Activated T-cell treated with anti-CD3 and anti-CD28 coated beads, Interleukin-2, amount 50 U/mL, for 4 hours (primary cell): ENCODE results near the gene UQCR11. TPM values are rescaled to one million over a fixed set of nuclear protein-coding genes. Genes with fewer than 3 reads are reported as not detected.

Experiments
- ATAC-seq, 2 donors: fragments of 200-7000 bp; cut with Tn5 transposase; one replicate each; pipeline ENCODE4 v1.10.0; 2021
- DNase-seq: peaks from one replicate; pipeline ENCODE4 v3.0.0-alpha.2; 2020
- H3K27me3 Mint-ChIP-seq: one replicate; pipeline ENCODE4 v1.8.0; 2021; ENCODE audit warnings: low read depth, mixed read lengths
- H3K36me3 Mint-ChIP-seq: one replicate; pipeline ENCODE4 v1.8.0; 2022; ENCODE audit warnings: mixed read lengths; ENCODE audit not compliant: insufficient read depth
- H3K4me1 Mint-ChIP-seq: one replicate; pipeline ENCODE4 v1.8.0; 2021; ENCODE audit warnings: low read depth, mixed read lengths
- H3K4me3 Mint-ChIP-seq: one replicate; pipeline ENCODE4 v1.8.0; 2021; ENCODE audit warnings: mild to moderate bottlenecking, moderate library complexity, mixed read lengths
- H3K9me3 Mint-ChIP-seq: one replicate; pipeline ENCODE4 v1.8.0; 2021; ENCODE audit warnings: mixed read lengths
- total RNA-seq, 3 donors: library from RNA; stranded (reverse); gene quantifications; one replicate each; pipeline ENCODE4 v1.2.1, GENCODE V29; 2021

UQCR11 gene
- 100 to 1,000 TPM; 226 to 252 (median 250) TPM for total RNA-seq

DNA sequence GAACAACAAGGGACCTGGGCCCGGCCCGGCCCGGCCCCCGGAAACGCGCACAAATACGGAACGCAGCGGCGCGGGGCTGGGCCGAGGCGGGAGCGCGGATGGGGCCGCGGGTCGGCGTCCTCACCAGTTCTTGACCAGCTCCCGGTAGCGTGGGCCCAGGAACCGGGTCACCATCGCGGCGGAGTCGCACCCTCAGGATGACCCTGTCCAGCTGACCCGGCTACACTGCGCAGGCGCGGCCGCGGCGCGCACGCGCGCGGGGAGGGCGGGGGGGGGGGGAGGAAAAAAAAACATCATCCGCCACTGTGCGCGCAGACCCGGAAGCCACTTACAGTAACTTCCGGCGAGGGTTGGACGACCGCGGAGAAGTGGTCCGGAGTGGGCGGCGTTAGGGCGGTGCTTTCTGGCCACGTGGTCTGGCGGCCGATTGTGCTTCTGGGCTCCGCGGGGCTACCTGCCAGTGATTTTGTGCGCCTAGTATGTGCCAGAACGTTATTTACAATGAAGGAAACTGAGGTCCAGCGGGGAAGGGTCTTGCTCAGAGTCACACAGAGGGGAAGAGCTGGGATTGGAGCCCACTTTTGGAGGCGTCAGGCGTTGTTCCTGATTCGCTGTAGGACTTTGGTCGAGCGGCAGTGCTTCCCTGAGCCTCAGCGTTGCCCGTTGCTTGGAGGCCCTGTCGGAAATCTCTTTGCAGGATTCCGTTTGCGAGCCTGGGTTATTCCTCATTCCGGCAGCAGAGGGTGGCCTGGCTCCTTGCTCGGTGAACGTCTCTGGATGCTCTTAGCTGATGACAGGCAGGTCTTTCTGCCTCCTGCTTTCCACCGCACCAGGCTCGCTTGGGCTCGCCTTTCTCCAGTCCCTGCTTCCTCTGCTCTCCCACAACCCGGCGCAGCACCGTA lies at the start of gene UQCR11:
Gene UQCR11, minus strand, starts transcription at position 227 of the 902 bp plus-strand sequence. Its CDS starts 53 bp downstream, at position 174.
- peak; percentile 86 for ATAC-seq
- H3K4me1 Mint-ChIP-seq: peaks cover 43% of the 10 kb centered on the region
- no peaks in the 10 kb centered on the region for H3K9me3 Mint-ChIP-seq
- peak; percentile 88 for DNase-seq
- peak within 1 kb of the TSS; percentile 96 for H3K4me3 Mint-ChIP-seq
- H3K27me3 Mint-ChIP-seq: no peaks in the 10 kb centered on the region
- H3K36me3 Mint-ChIP-seq: peaks cover 4% of the 10 kb centered on the region

DNA sequence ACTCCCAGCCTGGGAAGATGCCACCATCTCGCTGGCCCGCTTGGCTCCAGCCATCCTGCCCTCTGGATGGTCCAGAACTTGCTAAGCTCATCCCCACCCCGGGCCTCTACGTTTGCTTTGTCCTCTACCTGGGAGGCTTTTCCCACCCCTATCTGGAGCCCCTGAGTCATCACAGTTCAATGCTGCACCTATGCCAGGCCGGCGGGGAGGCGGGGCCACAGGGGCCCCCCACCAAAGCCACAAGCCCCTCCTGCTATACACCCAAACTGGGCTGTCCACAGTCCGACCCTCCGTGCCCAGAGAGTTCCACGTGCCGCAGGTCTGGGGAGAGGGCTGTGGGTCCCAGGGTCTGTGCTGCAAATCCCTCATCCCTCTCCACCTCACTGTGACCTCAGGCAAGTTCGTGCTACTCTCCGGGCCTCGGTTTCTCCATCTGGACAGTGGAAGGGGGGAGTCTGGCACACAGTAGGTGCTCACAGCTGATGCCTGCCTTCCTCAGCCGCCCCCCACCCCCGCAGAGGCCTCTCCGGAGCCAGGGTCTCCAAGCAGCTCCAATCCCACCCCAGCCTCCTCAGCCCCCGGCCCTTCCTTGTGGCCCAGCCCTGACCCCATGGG lies 49.0 kb upstream of the UQCR11 start:
- DNase-seq (no peak), ATAC-seq (no peak)
- Mint-ChIP-seq H3K4me3 (no peak overlapping the region), H3K36me3 (no peaks in the 10 kb centered on the region), H3K27me3 (peaks cover 6% of the 10 kb centered on the region), H3K9me3 (no peaks in the 10 kb centered on the region), H3K4me1 (peaks cover 16% of the 10 kb centered on the region)

DNA sequence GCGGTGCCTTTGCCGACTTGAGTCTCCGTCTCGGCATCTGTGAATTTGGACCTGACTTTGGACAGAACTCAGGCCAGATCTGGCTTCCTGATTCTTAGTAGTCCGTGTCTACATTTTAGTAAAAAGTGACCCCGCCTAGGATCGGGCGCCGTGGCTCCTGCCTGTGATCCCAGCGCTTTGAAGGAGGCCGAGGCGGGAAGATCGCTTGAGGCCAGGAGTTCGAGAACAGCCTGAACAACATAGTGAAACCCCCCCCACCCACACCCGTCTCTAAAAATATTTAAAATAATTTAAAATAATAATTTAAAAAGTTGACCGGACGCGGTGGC lies 48.0 kb upstream of the UQCR11 start:
- peak overlapping the region; percentile 78 for H3K4me3 Mint-ChIP-seq
- peaks cover 2% of the 10 kb centered on the region for H3K36me3 Mint-ChIP-seq
- H3K9me3 Mint-ChIP-seq: no peaks in the 10 kb centered on the region
- H3K4me1 Mint-ChIP-seq: peaks cover 22% of the 10 kb centered on the region
- no peak for DNase-seq
- no peak for ATAC-seq
- peaks cover 3% of the 10 kb centered on the region for H3K27me3 Mint-ChIP-seq

DNA sequence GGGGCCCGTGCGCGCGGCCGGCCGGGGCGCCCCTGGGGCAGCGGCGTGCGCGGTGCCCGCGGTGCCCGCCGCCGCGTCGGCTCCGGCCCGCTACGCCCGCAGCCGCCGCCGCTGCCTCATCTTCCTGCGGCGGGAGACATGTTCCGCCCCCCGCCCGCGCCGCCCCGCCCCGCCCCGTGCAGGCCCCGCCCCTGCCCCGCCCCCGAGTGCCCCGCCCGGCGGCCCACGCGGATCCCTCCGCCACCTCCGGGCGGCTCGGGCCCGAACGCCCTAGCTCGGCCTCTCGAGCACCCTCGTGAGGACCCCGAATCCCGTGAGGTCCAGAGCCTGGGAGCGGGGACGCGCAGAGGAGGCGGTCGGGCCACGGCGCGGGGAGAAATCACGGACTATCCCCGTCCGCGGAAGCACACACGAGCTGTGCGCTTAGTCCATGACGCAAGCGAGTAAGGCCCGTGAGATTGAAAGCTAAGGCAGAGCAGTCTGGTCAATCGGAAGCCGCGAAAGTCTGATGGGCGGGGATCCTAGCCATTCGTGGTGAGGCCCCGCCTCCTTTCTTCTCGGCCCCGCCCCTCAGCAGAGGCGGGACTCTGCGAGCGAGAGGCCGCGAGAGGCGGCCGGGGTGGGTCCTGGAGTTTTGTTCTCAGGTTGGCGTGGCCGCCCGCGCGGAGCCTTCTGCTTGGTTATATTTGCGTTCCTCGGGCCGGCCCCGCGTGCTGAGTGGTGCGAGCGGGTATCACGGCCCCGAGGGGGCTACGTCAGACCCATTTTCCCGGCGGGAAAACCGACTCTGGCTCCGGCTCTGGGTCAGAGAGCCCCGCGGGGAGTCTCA lies 47.4 kb upstream of the UQCR11 start, which contains the start of gene TCF3:
Gene TCF3, minus strand, starts transcription at position 145 of the 829 bp plus-strand sequence. CDS start 2,367 bp downstream, outside the sequence.
- Mint-ChIP-seq H3K36me3 (peaks cover 2% of the 10 kb centered on the region), H3K9me3 (no peaks in the 10 kb centered on the region), H3K4me1 (peaks cover 22% of the 10 kb centered on the region), H3K27me3 (peaks cover 3% of the 10 kb centered on the region), H3K4me3 (peak within 1 kb of the TSS; percentile 90)
- peak; percentile 92 for ATAC-seq
- peak; percentile 99 for DNase-seq

DNA sequence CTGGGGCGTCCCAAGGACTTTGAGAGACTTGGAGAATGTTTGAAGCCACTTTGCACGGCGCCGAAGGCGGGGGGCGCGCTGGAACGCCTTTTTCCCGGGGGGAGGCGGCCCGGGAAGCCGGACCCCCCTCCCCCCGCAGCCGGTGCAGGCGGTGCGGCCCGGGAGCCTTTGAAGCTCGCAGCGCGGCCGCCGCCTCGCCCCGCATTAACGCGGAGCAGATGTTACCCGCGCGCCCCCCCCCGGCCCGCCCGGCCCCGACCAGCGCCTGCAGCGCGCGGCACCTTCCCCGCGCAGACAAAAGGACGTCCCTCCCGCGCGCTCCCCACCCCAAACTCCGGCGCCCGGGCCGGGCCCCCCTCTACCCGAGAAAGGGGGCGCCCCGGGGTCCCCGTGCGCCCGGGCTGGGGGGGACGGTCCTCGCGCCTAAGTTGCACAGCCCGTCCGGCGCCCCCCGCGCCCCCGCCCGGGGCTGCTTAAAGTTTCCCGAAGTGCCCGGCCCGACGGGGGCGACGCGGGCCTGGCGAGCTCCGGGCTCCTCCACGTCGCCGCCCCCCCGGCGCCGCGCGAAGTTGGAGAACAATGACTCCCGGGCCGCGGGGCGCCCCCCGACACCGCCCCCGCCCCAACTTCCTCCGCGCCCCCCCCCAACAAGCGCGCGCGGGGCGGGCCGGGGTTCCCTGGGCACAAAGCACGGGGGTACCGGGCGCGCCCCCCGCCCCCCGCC lies 46.5 kb upstream of the UQCR11 start:
- no peaks in the 10 kb centered on the region for H3K9me3 Mint-ChIP-seq
- H3K27me3 Mint-ChIP-seq: no peaks in the 10 kb centered on the region
- ATAC-seq: peak; percentile 5 to 9
- H3K36me3 Mint-ChIP-seq: peaks cover 2% of the 10 kb centered on the region
- peak; percentile 42 for DNase-seq
- peaks cover 22% of the 10 kb centered on the region for H3K4me1 Mint-ChIP-seq
- peak overlapping the region; percentile 90 for H3K4me3 Mint-ChIP-seq

DNA sequence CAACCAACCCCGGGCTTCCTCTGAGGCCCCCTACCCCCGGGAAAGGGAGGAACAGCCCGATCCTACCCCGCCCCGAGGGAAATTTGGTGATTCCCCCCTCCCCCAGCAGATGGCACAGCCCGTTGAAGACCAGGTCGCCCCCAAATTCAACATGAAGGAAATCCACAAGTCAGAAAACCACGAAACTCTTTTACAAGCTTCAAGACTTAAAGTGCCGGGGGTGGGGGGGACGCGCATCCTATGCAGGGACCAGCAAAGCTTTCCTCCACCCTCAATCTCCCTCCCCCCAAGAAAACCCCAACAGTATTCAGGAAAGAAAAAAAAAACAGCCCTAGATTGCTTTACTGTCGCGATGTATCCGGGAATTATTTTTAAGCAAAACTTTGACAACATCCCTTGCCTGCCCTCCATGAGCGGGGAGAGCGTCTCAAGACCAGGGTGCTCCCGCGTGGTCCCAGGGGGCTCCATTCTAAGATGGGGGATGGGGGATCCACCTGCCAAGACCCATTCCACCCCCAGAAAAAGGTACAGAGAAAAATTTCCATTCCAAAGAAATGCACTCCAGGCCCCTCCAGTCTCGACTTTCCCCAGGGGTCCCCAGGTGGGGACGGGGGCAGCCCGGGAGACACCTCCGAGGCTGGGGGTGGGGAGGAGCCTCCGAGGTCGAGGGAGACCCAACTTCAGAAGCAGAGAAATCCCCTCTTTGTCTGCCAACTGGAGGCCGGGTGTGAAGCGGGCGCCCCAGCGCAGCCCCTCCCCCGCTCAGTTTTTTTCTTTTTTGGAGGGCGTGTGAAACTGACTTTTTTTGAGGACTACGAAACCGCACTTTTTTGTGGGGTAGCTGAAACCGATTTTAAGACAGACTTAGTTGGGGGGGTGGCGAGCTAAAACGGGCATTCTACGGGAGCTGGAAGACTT lies 45.6 kb upstream of the UQCR11 start:
- Mint-ChIP-seq H3K4me3 (peak overlapping the region; percentile 90), H3K4me1 (peaks cover 22% of the 10 kb centered on the region), H3K36me3 (peaks cover 2% of the 10 kb centered on the region), H3K9me3 (no peaks in the 10 kb centered on the region), H3K27me3 (no peaks in the 10 kb centered on the region)
- peak; percentile 63 for DNase-seq
- peak in 1 of 2 donors; percentile 6 for ATAC-seq

DNA sequence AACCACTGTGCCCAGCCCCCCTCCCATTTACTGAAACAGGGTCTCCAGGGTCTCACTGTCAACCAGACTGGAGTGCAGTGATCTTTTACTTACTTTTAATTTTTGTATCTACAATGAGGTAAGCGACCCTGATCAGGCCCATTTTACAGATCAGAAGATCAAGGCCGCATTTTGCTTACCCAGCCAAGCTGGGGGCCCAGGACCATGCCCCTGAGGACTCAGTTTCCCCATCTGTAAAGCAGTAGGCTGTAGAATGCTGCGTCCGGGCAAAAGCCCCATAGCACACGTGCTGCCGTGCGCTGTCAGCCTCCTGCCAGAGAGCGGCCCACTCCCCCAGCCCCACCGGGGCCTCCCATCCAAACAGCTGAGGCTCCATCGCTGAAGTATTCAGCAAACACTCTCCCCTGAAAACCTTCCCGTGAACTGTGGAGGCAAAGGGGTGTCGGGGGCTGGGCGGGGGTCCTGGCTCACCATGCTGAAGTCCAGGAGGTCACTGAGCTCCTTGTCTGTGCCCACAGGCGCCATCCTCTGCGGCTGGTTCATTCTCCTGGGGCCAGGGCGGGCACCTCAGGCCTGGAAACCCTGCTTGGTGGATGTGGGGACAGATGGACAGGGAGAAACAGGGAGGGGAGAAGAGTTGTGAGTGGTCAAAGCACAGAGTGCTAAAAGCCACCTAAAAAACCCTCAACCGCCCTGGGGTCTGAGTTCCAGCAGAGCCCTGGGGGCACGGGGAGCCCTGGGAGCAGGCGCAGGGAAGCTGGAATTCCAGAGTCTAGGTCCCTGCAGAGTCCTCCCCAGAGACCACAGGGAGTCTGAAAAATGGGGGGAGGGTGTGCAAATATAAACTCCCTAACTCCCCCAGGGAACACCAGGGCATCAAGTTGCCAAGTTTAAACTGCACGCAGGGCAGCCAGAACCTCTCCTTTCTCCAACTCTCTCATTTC lies 44.7 kb upstream of the UQCR11 start:
- Mint-ChIP-seq H3K36me3 (peaks cover 2% of the 10 kb centered on the region), H3K4me1 (peaks cover 22% of the 10 kb centered on the region), H3K27me3 (no peaks in the 10 kb centered on the region), H3K4me3 (peak overlapping the region; percentile 90), H3K9me3 (no peaks in the 10 kb centered on the region)
- no peak for ATAC-seq
- DNase-seq: no peak

DNA sequence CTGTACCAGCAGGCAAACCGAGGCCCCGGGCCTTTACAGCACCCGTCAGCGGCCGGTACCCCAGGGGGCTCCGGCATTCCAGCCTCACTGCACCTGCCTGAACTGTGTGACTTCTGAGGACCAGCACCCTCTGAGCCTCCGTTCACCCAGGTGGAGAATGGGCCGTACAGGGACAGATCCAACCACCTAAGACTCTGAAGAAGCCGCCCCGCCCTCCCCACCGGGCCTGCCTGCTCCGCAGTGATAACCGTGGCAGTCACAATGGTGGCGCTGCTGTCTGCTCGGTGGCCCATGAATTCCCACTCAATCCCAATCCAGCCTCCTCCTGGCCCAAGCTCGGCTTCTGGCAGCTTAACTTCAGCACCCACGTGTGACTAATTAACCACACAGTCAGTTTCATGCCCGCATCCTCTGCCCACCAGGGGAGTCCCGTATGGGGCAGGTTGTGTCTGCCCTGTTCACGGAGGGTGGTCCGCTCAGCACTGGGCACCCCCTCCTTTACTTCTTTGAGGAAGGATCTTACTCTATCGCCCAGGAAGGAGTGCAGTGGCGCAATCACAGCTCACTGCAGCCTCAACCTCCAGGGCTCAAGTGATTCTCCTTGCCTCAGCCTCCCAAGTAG lies 43.8 kb upstream of the UQCR11 start:
- Mint-ChIP-seq H3K36me3 (peaks cover 2% of the 10 kb centered on the region), H3K4me1 (peaks cover 22% of the 10 kb centered on the region), H3K9me3 (no peaks in the 10 kb centered on the region), H3K4me3 (peak overlapping the region; percentile 26), H3K27me3 (no peaks in the 10 kb centered on the region)
- ATAC-seq: no peak
- no peak for DNase-seq

DNA sequence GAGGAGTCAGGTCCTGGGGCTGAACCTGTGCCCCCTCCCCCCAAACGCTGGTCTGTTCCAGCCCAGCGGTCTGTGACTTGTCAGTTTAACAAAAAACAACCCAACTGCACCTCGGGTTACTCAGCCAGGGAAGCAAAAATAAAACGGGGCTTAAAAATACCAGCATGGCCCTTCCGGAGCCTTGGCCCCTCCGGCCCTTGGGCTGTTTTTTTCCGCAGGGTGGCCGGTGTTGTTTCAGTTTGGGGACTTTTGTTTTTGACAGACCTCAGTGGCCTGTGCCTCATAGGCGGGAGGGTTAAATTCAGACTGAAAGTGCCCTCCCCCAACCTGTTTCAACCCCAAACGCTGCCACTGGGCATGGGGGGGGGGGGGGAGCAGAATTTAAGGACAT lies 43.2 kb upstream of the UQCR11 start:
- ATAC-seq (no peak), DNase-seq (no peak)

DNA sequence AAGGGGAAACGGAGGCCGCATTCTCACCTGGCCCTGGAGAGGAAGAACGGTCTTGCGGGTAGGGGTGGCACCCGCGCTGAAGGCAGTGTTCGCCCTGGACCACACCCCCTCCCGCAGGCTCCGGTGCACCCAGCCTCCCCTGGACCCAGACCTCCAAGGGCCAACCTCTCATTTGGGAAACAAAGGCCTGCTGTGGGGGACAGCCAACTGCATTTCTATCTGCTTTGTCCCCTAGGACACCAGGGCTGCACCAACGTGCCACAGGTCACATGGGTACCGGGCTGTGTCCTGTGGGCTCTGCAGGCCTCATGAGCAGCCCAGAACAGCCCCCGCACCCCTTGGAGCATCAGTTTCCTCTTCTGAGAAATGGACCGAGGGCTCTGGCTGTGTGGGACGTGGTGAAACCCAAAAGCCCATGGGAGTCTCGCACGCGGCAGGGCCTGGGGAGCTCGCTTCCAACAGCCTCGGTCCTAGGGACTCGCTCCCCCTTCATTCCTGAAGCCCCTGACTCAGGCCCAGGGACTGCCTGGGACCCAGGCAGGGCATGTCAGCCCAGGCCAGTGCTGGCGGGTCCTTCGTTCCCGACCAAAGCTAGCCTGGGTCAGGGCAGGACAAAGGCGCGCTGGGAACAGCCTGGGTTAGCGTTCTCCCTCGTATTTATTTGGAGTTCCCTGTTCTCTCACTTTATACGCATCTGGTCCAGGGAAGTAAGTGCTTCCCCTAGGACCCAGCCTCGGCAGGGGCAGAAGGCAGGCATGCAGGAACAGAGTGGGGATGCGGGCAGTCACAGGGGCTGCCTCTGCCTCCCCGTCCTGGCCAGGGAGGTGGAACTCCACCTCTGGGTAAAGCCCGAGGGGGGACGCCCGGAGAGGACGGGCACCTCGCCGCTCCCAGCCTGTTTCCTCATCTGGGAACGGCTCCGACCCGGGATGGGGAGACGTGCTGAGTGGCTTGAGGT lies 42.5 kb upstream of the UQCR11 start:
- DNase-seq (no peak), ATAC-seq (no peak)
- peaks cover 20% of the 10 kb centered on the region for H3K4me1 Mint-ChIP-seq
- no peaks in the 10 kb centered on the region for H3K9me3 Mint-ChIP-seq
- peaks cover 2% of the 10 kb centered on the region for H3K36me3 Mint-ChIP-seq
- H3K4me3 Mint-ChIP-seq: no peak overlapping the region
- no peaks in the 10 kb centered on the region for H3K27me3 Mint-ChIP-seq

More for the DNA sequence above, 43.2 kb upstream of the UQCR11 start:
- Mint-ChIP-seq H3K9me3 (no peaks in the 10 kb centered on the region), H3K4me3 (no peak overlapping the region), H3K36me3 (peaks cover 2% of the 10 kb centered on the region), H3K27me3 (no peaks in the 10 kb centered on the region), H3K4me1 (peaks cover 22% of the 10 kb centered on the region)
